Vagina (tissue), 2 donors: Measurements from ENCODE around the gene DUSP22. TPM values are rescaled to one million over a fixed set of nuclear protein-coding genes. Genes with fewer than 3 reads are reported as not detected.
A peak's percentile ranks its signal among the peaks of the same experiment; 100 is the strongest.

Experiments
- DNase-seq, 2 donors: peaks; one replicate each; pipeline ENCODE4 v3.0.0-alpha.2; 2017; ENCODE audit errors: extremely low spot score in 2 of 2
- H3K27ac ChIP-seq: fragments of 200-600 bp; sonication (generic); one replicate; pipeline ENCODE4 v1.5.1; 2019
- H3K27me3 ChIP-seq: fragments of 200-600 bp; sonication (generic); one replicate; pipeline ENCODE4 v1.5.1; 2019
- H3K36me3 ChIP-seq, 2 donors: fragments of 200-600 bp; sonication (generic); one replicate each; pipeline ENCODE4 v1.5.1; 2017 to 2019
- H3K4me1 ChIP-seq: fragments of 200-600 bp; sonication (generic); one replicate; pipeline ENCODE4 v1.5.1; 2019
- H3K4me3 ChIP-seq, 2 donors: fragments of 200-600 bp; sonication (generic); 1 replicate in 1 of 2; 2 replicates in 1 of 2; pipeline ENCODE4 v1.5.1; 2016 to 2019
- H3K9me3 ChIP-seq: fragments of 200-600 bp; sonication (generic); one replicate; pipeline ENCODE4 v1.5.1; 2019
- CTCF ChIP-seq, 3 experiments: fragments of 450-650 bp in 2 of 3; fragments of 200-600 bp in 1 of 3; sonication (generic) in 1 of 3; IDR thresholded peaks; one replicate each; pipeline ENCODE4 v1.5.1; 2017 to 2019; ENCODE audit warnings: antibody characterized with exemption in 3 of 3, mild to moderate bottlenecking in 2 of 3, moderate library complexity in 2 of 3
- POLR2A ChIP-seq, 2 donors: fragments of 450-650 bp; IDR thresholded peaks; one replicate each; pipeline ENCODE4 v1.6.1; 2017; ENCODE audit warnings: antibody characterized with exemption in 2 of 2, mild to moderate bottlenecking in 2 of 2, moderate library complexity in 2 of 2
- POLR2AphosphoS5 ChIP-seq, 2 donors: sonication (generic); formaldehyde crosslinking; IDR thresholded peaks; one replicate each; pipeline ENCODE4 v1.9.0; 2017; ENCODE audit warnings: antibody characterized with exemption in 2 of 2, mild to moderate bottlenecking in 2 of 2, low read depth in 1 of 2; ENCODE audit not compliant: insufficient read depth in 1 of 2
- intact Hi-C: fragments of 100-400 bp; cut with DNase I; formaldehyde crosslinking; loops from one replicate; pipeline ENCODE4 v1.15.1; 2023
- total RNA-seq: library from RNA; depleted of rRNA; stranded (reverse); fragments of >200 nt; gene quantifications from one replicate; pipeline ENCODE4 v1.2.3, GENCODE V29; 2016

DUSP22 gene
- total RNA-seq, 1 donor from 2014 or later: 57.5 TPM

- no peak for TF ChIP-seq POLR2AphosphoS5 (IDR thresholded peaks at IDR 0.05; ENCODE audit: insufficient read depth in 1 of 2, low read depth in 1 of 2)
- no peak for TF ChIP-seq POLR2A (IDR thresholded peaks at IDR 0.05)
- no peak for TF ChIP-seq CTCF (IDR thresholded peaks at IDR 0.05)
- Histone ChIP-seq H3K36me3 (no peaks in the 10 kb centered on the region), H3K9me3 (no peaks in the 10 kb centered on the region), H3K4me3 (no peak overlapping the region), H3K27me3 (no peaks in the 10 kb centered on the region), H3K27ac (no peak overlapping the region), H3K4me1 (peaks cover 29% of the 10 kb centered on the region)
- DNase-seq: peak in 1 of 2 donors; percentile 40
- intact Hi-C loops: no loop called here
These were observed 103.3 kb downstream of the DUSP22 start for GRCh38 chr6:395432-396125.

- no peak for DNase-seq
- H3K36me3 ChIP-seq: no peaks in the 10 kb centered on the region
- H3K27ac ChIP-seq: no peak overlapping the region
- intact Hi-C loops: no loop called here
- H3K27me3 ChIP-seq: no peaks in the 10 kb centered on the region
- H3K4me3 ChIP-seq: no peak overlapping the region
- H3K9me3 ChIP-seq: no peaks in the 10 kb centered on the region
- TF ChIP-seq POLR2A (IDR thresholded peaks at IDR 0.05) (no peak), CTCF (IDR thresholded peaks at IDR 0.05) (no peak), POLR2AphosphoS5 (IDR thresholded peaks at IDR 0.05; ENCODE audit: insufficient read depth in 1 of 2, low read depth in 1 of 2) (no peak)
- peaks cover 29% of the 10 kb centered on the region for H3K4me1 ChIP-seq
These were observed 103.8 kb downstream of the DUSP22 start for GRCh38 chr6:396126-396520.

- peak in 1 of 2 donors; percentile 93 for DNase-seq
- Histone ChIP-seq H3K4me1 (peaks cover 23% of the 10 kb centered on the region), H3K27me3 (no peaks in the 10 kb centered on the region), H3K4me3 (no peak overlapping the region), H3K36me3 (no peaks in the 10 kb centered on the region), H3K27ac (no peak overlapping the region), H3K9me3 (no peaks in the 10 kb centered on the region)
- intact Hi-C loops: no loop called here
- TF ChIP-seq POLR2A (IDR thresholded peaks at IDR 0.05): no peak
- TF ChIP-seq CTCF (IDR thresholded peaks at IDR 0.05): no peak
- no peak for TF ChIP-seq POLR2AphosphoS5 (IDR thresholded peaks at IDR 0.05; ENCODE audit: insufficient read depth in 1 of 2, low read depth in 1 of 2)
These were observed 104.8 kb downstream of the DUSP22 start for GRCh38 chr6:397056-397455.

GRCh38 chr6:397604-398003, 105.3 kb downstream of the DUSP22 start:
- intact Hi-C loops: no loop called here
- Histone ChIP-seq H3K9me3 (no peaks in the 10 kb centered on the region), H3K4me3 (no peak overlapping the region), H3K36me3 (no peaks in the 10 kb centered on the region), H3K4me1 (peaks cover 18% of the 10 kb centered on the region), H3K27me3 (no peaks in the 10 kb centered on the region), H3K27ac (no peak overlapping the region)
- DNase-seq: peak in 1 of 2 donors; percentile 49
- TF ChIP-seq POLR2AphosphoS5 (IDR thresholded peaks at IDR 0.05; ENCODE audit: insufficient read depth in 1 of 2, low read depth in 1 of 2): no peak
- no peak for TF ChIP-seq POLR2A (IDR thresholded peaks at IDR 0.05)
- TF ChIP-seq CTCF (IDR thresholded peaks at IDR 0.05): no peak

- H3K36me3 ChIP-seq: no peaks in the 10 kb centered on the region
- intact Hi-C loops: no loop called here
- H3K4me3 ChIP-seq: no peak overlapping the region
- no peak overlapping the region for H3K27ac ChIP-seq
- H3K4me1 ChIP-seq: peaks cover 13% of the 10 kb centered on the region
- TF ChIP-seq CTCF (IDR thresholded peaks at IDR 0.05): no peak
- no peak for TF ChIP-seq POLR2A (IDR thresholded peaks at IDR 0.05)
- no peak for TF ChIP-seq POLR2AphosphoS5 (IDR thresholded peaks at IDR 0.05; ENCODE audit: insufficient read depth in 1 of 2, low read depth in 1 of 2)
- no peak for DNase-seq
- no peaks in the 10 kb centered on the region for H3K27me3 ChIP-seq
- no peaks in the 10 kb centered on the region for H3K9me3 ChIP-seq
These were observed 105.8 kb downstream of the DUSP22 start for GRCh38 chr6:398065-398464.
